ENCODE measurements around the gene PIK3R6.

The PIK3R6 gene

DNA sequence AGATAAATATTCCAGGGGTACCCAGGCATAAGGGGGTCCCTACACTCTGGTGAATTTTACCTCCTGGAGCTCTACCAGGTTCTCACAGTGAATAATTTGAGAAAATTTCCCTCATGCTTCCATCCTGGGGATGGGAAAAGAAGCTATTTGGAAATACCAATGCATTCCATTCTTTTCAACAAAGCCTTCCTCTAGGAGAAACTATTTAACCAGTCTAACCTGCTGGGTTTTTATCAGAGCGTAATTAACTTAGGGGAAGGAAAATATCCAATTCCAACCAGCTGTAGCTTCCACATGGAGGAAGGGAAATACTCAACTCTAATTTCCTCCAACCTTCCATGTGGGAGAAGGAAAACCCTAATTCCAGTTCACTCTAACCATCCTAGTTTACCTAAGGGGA is 85.3 kb downstream of the PIK3R6 start:
- H3K27ac ChIP-seq (replicated peaks): no peak overlapping the region
- TF ChIP-seq, protein P1, sequence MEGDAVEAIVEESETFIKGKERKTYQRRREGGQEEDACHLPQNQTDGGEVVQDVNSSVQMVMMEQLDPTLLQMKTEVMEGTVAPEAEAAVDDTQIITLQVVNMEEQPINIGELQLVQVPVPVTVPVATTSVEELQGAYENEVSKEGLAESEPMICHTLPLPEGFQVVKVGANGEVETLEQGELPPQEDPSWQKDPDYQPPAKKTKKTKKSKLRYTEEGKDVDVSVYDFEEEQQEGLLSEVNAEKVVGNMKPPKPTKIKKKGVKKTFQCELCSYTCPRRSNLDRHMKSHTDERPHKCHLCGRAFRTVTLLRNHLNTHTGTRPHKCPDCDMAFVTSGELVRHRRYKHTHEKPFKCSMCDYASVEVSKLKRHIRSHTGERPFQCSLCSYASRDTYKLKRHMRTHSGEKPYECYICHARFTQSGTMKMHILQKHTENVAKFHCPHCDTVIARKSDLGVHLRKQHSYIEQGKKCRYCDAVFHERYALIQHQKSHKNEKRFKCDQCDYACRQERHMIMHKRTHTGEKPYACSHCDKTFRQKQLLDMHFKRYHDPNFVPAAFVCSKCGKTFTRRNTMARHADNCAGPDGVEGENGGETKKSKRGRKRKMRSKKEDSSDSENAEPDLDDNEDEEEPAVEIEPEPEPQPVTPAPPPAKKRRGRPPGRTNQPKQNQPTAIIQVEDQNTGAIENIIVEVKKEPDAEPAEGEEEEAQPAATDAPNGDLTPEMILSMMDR (IDR thresholded peaks at IDR 0.05; ENCODE audit: insufficient read depth, low read length): no peak
- TF ChIP-seq POLR2AphosphoS5 (IDR thresholded peaks at IDR 0.05; ENCODE audit: low read depth) (no peak), GABPA (IDR thresholded peaks at IDR 0.05; ENCODE audit: low read depth) (no peak), SPI1 (IDR thresholded peaks at IDR 0.05; ENCODE audit: borderline replicate concordance, low read depth) (no peak)
- TF ChIP-seq, protein P2, sequence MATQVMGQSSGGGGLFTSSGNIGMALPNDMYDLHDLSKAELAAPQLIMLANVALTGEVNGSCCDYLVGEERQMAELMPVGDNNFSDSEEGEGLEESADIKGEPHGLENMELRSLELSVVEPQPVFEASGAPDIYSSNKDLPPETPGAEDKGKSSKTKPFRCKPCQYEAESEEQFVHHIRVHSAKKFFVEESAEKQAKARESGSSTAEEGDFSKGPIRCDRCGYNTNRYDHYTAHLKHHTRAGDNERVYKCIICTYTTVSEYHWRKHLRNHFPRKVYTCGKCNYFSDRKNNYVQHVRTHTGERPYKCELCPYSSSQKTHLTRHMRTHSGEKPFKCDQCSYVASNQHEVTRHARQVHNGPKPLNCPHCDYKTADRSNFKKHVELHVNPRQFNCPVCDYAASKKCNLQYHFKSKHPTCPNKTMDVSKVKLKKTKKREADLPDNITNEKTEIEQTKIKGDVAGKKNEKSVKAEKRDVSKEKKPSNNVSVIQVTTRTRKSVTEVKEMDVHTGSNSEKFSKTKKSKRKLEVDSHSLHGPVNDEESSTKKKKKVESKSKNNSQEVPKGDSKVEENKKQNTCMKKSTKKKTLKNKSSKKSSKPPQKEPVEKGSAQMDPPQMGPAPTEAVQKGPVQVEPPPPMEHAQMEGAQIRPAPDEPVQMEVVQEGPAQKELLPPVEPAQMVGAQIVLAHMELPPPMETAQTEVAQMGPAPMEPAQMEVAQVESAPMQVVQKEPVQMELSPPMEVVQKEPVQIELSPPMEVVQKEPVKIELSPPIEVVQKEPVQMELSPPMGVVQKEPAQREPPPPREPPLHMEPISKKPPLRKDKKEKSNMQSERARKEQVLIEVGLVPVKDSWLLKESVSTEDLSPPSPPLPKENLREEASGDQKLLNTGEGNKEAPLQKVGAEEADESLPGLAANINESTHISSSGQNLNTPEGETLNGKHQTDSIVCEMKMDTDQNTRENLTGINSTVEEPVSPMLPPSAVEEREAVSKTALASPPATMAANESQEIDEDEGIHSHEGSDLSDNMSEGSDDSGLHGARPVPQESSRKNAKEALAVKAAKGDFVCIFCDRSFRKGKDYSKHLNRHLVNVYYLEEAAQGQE (IDR thresholded peaks at IDR 0.05; ENCODE audit: insufficient replicate concordance, low read depth): no peak
- H3K4me3 ChIP-seq (replicated peaks; ENCODE audit: insufficient read depth, low read length): no peak overlapping the region
- DNase-seq (ENCODE audit: low read depth in 1 of 2, low spot score in 1 of 2): no peak
- H3K27me3 ChIP-seq (ENCODE audit: insufficient read depth, poor library complexity, severe bottlenecking): no peaks in the 10 kb centered on the region

GRCh38 chr17:8781776-8782175 is 85.7 kb downstream of the PIK3R6 start:
- no peak for DNase-seq (ENCODE audit: low read depth in 1 of 2, low spot score in 1 of 2)
- no peaks in the 10 kb centered on the region for H3K27me3 ChIP-seq (ENCODE audit: insufficient read depth, poor library complexity, severe bottlenecking)
- TF ChIP-seq GABPA (IDR thresholded peaks at IDR 0.05; ENCODE audit: low read depth) (no peak), SPI1 (IDR thresholded peaks at IDR 0.05; ENCODE audit: borderline replicate concordance, low read depth) (no peak), POLR2AphosphoS5 (IDR thresholded peaks at IDR 0.05; ENCODE audit: low read depth) (no peak)
- TF ChIP-seq, protein P1 (IDR thresholded peaks at IDR 0.05; ENCODE audit: insufficient read depth, low read length): no peak
- TF ChIP-seq, protein P2 (IDR thresholded peaks at IDR 0.05; ENCODE audit: insufficient replicate concordance, low read depth): no peak
- no peak overlapping the region for H3K4me3 ChIP-seq (replicated peaks; ENCODE audit: insufficient read depth, low read length)
- H3K27ac ChIP-seq (replicated peaks): no peak overlapping the region

DNA sequence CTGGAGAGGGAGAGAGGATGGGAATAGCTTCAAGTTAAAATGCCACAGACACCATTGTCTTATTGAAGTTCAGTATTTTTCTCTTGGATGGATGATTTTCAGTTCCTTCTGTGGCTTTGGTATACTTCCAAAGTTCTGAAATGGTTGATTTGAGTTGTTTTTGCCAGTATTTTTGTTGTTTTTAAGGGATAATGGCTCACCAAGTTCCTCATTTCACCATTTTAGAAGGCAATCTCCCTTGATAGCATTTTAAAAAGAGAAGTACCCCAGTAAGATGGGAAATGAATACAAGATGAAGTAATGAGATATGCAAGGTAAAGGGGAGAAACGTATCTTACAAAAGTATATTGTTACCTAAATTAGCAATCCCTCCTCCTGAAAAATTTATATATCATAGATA is 90.6 kb downstream of the PIK3R6 start:
- H3K27me3 ChIP-seq (ENCODE audit: insufficient read depth, poor library complexity, severe bottlenecking): no peaks in the 10 kb centered on the region
- DNase-seq (ENCODE audit: low read depth in 1 of 2, low spot score in 1 of 2): no peak
- no peak overlapping the region for H3K27ac ChIP-seq (replicated peaks)
- TF ChIP-seq POLR2AphosphoS5 (IDR thresholded peaks at IDR 0.05; ENCODE audit: low read depth) (no peak), SPI1 (IDR thresholded peaks at IDR 0.05; ENCODE audit: borderline replicate concordance, low read depth) (no peak), GABPA (IDR thresholded peaks at IDR 0.05; ENCODE audit: low read depth) (no peak)
- TF ChIP-seq, protein P2 (IDR thresholded peaks at IDR 0.05; ENCODE audit: insufficient replicate concordance, low read depth): no peak
- TF ChIP-seq, protein P1 (IDR thresholded peaks at IDR 0.05; ENCODE audit: insufficient read depth, low read length): no peak
- no peak overlapping the region for H3K4me3 ChIP-seq (replicated peaks; ENCODE audit: insufficient read depth, low read length)

Data from HL-60 (cell line).